NCI-H345 treated with DMSO at 0.1 percent for 48 hours (cell line): Measurements from ENCODE around the gene VTI1A.
"Not testable (repeated sequence)": the region's sequence is repeated elsewhere in the genome, so short reads cannot be mapped to it uniquely, and the experiment has no call there.

ENCODE experiments used
- DNase-seq: peaks from one replicate; lab custom pipeline; 2025; ENCODE audit not compliant: unreplicated experiment; lab: John Stamatoyannopoulos, UW

Gene VTI1A

DNA sequence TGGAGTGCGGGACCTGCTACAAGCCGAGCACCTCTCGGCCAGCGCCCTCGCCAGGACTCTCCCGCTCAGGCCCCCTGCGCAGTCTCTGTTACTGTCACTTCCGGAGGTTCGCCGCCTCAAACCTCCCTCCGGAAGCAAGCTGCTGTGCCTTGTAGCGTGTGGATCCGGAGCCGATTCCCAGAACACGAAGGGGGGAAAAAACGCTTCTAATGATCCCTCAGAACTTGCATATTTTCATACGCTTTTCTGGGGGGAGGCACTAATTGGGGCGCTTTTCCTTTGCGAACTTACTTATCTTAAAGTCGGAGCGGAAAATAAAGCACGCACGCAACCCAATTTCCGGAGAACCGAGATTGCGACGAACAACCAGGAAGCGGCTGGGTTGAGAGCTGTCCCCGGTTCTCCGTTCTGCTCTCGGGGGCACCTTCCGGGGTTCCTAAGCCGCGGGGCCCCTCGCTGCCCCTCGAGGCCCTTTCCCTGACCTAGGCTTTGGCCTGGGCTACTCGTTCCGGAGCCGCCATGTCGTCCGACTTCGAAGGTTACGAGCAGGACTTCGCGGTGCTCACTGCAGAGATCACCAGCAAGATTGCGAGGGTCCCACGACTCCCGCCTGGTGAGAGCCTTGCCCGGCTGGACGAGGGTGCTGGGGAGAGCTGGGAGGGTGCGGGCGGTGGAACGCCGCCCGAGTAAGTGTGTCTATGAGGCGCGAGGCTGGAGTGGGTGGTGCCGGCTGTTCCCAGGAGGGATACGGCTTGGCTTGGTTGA is at the start of gene VTI1A, which contains the start of gene ZDHHC6:
VTI1A (plus strand) TSS at position 361 of the 765 bp plus-strand sequence; CDS start at position 520, 159 bp downstream.
ZDHHC6 (minus strand) TSS at position 60 of the 765 bp plus-strand sequence. CDS start 1,478 bp downstream, outside the sequence.
- peak; percentile 44 for DNase-seq

DNA sequence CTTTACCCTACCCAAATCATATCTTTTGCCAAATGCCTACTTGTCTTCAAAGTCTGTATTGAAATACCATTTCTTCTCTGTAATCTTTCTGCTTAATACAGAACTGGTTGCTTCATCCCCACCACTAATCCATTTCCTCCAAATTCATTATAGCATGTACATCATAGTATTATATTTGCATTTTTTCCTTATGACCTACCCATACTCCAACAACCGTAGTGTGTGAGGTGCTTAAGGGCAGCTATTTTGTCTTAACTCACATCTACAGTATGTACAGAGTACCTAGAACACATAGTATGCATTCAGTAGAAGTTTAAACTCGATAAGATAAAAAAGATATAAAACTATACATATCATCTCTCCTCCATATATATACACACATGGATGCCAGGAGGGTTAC is 49.4 kb upstream of the VTI1A start:
- DNase-seq: no peak

DNA sequence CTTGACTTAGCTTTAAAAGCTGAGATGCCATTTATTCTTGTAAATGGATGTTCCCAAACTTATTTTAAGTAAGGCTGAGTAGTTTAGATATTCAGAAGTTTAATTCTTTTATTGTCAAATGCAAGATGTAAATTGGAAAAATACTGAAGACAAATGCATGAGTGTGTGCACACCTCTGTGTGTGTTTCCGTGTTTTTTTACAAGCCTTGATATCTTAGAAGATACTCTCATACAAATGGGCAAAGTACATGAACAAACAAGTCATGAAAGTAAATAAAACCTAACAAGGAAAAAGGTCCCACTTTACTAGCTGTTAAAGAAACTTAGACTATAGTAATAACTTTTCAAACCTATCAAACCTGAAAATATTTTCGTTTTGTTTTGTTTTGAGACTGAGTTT is 44.1 kb upstream of the VTI1A start:
- DNase-seq: no peak

DNA sequence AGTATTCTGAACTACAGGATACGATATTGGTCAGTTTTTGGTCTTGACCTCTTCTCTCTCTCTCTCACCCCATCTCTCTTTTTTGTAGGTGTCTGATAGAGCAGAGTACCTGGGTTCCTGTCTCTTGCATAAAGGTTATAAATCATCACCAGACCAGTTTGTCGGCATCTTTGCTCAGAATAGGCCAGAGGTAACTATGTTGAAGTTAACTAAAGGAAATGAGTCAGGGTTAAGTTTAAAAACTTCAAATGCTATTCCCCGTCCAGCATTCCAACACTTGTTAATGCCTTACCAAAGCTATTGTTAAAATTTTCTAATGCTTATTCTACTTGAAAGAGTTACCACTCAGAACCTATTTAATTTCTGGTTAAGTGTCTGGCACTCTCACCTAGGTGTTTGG is 42.4 kb upstream of the VTI1A start:
- DNase-seq: no peak

DNA sequence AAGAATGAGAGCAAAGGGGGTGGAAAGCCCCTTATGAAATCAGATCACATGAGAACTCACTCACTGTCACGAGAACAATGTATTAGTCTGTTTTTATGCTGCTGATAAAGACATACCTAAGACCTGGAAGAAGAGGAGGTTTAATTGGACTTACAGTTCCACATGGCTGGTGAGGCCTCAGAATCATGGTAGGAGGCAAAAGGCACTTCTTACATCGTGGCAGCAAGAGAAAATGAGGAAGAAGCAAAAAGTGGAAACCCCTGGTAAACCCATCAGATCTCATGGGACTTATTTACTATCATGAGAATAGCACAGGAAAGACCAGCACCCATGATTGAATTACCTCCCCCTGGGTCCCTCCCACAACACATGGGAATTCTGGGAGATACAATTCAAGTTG is 40.2 kb upstream of the VTI1A start:
- not testable (repeated sequence) for DNase-seq

DNA sequence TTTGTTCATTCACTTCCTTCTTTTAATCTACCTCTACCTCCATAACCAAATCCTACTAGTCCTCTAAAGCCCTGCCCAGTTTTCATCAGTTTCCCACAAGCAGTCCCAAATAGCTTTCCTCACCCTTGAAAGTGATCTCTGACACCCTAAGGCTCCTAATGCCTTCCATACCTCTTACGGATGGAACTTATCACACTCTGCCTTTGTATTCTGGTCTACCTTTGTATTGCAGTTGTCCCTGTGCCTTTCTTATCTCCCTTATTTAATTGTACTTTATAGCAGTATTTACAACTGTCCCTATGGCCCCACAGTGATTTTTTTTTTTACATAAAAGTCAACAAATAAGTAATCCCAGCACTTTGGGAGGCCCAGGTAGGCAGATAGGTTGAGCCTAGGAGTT is 39.3 kb upstream of the VTI1A start:
- DNase-seq: no peak

DNA sequence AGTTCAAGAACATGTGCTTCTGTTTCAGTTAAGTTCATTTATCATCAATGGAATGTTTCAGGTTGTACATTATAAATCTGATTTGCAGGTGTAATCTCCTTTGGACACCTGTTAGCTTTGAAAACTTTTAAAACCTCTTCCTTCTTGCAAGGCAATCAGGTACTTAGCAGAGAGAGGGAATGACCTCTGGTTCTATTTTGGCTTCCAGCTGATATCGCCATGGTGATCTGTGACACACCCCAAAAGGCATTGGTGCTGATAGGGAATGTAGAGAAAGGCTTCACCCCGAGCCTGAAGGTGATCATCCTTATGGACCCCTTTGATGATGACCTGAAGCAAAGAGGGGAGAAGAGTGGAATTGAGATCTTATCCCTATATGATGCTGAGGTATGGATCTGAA is 37.7 kb upstream of the VTI1A start:
- no peak for DNase-seq

DNA sequence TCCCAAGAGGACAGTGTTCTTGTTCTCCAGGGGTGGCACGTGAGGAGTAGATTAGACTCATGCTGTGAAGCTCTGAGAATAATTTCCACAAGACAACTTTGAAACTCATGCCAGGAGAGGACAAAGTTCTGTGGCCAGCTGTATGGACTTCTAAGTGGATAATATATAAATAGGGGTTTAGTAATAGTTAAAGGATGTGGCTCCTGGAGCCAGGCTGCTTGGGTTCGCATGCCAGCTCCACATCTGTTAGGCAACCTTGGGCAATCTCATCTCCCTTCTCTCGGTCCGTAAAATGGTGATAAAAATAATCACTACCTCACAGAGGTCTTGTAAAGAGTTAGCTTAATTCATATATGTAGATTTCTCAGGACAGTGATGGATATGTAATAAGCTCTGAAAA is 37.3 kb upstream of the VTI1A start:
- DNase-seq: no peak

DNA sequence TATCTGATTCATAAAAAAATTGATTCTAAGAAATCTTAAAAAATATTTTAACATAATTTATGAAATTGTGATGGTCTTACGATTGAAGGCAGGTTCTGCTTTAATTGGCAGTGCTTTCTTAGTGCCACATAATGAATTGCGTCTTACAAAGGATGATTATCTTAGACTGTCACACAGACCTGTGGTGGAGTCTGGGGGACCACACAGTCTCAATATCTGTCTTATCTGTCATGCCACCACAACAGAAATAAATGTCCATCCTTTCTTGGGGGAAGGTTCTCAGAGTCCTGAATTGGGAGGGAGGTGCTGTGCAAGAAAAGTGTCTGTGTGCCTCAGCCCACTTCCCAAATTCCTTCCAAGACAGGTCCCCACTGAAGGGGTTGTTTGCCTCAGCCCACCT is 34.3 kb upstream of the VTI1A start:
- DNase-seq: no peak

DNA sequence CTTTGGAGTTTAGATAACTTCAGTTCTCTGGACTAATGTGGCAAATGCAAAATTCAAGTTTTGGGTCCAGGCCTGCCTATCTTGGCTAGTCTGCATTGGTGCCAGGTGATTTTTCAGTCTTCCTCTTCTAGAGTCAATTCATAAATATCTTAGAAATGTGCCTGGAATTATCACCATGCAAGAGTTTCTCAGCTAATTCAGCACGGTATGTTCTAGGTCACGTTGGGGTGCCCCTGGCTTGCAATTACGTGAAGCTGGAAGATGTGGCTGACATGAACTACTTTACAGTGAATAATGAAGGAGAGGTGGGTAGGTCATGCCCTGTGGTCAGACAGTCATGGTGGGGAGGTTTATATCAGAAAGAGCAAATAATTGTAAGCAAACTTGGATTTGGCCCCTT is 25.3 kb upstream of the VTI1A start:
- DNase-seq: no peak

DNA sequence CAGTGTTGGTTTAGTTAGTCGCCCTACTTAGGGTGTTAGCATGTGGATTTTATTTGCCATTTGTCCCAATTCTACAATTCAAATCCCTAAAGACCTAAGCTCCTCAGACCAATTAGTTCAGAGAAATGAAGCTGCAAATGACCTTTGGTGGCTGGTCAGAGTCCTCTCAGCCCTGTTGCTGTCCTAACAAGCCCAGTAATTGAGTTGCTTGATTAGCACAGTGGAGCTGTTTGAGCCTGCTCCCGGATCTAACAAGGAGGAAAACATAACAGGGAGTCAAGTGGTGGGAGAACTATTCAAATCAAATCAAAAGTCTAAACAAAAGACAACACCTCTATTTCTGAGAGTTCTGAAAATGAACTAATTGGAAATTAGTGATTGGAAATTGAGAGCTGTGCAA is 22.4 kb upstream of the VTI1A start:
- DNase-seq: no peak

DNA sequence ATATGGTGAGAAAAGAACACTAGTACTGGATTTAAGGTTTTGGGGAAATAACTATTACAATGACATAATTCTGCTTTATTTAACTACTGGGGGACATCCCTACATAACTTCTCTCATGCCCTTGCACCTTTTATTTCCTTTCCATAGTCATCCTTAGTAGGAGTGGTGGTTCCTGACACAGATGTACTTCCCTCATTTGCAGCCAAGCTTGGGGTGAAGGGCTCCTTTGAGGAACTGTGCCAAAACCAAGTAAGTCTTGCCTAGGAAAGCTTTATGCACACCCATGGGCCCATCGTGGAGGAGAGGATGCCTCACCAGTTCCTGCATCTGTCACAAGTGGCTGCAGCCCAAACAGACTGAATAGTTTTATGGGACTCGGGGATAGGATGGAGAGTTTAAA is 20.9 kb upstream of the VTI1A start:
- DNase-seq: no peak

DNA sequence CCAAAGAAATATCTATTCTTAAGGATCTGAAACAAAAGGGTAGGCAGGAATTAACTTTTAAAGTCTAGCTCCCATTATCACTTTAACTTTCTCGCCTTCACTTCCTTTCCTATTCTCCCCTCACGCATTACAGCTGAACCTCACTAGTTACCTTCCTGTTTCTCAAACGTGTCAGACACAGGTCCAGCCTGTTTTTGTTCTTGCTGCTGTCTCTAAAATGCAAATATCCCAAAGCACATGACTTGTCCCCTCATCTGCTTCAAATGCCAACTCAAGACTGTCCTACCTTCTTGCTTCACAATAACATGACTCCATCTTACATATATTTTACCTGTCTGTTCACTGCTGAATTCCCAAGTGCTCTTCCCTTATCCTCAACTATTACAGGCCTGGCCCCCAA is 17.9 kb upstream of the VTI1A start:
- DNase-seq: no peak

DNA sequence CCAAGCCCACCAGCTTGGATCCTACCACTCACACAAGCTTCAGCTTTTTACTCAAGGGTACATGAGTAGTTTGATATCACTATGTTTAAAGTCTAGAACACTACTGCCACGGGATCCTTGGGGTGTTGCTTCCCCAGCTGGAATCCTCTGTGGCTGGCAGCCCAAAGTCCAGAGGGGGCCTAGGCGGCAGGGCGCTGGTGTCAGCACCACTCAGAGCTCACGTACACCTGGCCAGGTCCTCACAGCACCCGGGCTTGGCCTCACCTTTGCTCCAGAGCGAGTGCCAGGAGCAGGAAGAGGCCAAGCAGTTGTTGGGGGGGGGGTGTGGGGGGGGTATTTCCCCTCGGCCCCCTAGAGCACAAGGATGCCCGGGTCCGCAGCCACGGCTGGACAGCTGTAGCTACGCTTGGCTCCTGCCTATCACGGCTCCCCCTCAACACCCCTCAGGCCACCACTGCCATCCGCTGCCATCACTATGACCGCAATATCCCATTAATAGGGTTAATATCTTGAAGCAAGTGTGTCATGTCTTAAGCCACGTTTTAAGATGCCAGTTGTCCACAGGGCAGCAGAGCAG is 17.3 kb upstream of the VTI1A start:
- DNase-seq: no peak

DNA sequence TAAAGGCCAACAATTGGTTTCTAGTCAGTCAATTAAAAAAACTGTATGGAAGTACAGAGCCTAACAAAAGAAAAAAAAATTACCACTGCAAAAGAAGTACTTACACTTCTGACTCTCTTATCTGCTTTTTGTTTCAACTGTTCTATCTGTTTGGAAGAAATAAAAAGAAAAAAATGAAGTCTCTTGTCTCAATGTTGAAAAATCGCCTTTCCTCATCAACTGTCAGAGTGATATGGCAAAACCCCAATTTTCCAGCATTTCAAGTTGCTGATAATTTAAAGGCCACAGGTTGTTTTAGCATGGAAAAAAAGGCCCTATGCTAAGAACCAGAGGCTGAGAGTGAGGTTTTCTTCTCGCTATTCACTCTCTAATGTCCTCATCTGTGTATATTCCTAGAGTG is 13.9 kb upstream of the VTI1A start:
- DNase-seq: no peak

DNA sequence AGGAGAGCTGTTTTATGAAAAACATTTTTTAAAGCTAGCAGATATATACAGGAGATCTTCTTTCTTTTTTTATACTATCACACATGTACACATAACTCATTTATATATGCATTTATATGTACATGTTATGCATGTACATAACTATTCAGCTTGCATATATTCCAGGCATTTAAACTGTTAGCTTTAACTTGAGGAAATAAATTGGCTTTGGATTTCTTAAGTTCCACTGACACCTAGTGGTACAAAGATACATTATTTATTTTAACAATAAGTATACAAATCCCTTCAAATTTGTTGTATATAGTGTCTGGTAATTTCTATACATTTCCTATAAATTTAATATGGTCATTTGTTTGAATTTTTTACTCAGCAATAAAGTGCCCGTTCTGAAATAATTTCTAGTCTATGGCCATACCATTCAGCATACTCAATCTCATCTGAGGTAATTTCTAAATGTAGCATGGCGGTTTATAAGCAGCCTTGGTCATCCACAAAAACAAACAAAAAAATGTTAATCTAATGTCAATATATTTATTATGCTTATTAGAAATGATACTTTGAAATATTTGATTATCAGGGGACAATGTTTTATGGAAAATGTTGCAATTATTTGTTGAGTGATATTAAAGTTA is 11.9 kb upstream of the VTI1A start:
- no peak for DNase-seq

DNA sequence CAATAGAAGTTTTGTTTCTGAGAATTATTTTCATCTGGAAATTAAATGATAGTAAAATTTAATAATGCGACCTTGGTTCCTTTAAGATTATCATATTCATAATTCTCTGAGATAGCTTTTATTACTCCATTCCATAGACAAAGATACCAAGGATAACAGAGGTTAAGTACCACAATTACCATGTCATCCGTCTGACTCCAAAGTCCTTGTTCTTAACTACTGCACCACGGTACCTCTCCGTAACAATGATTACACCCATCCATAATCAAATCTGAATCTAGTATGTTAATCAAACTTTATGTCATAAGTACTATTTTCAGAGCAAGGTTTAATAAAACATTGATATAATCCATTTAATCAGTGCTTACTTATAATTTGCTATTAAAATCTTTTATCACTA is 8.7 kb upstream of the VTI1A start:
- no peak for DNase-seq

DNA sequence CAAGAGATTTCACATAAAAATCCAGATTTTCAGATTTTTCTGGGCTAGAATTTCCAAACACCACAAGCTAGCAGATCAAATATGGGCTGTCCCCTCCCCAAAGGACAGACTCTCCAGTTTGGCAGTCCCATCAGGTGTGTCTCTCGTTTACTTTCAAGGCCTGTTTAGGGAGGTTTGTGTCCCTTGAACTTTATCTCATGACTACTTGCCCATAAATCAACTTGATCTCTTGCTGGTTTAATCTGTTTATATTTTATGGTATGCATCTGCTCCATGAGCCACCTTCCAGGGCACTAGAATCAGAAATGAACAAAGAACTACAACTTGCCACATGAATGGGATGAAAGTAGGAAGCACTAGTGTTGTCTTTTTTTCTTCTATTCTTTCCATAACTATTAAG is 5.5 kb upstream of the VTI1A start:
- DNase-seq: no peak

DNA sequence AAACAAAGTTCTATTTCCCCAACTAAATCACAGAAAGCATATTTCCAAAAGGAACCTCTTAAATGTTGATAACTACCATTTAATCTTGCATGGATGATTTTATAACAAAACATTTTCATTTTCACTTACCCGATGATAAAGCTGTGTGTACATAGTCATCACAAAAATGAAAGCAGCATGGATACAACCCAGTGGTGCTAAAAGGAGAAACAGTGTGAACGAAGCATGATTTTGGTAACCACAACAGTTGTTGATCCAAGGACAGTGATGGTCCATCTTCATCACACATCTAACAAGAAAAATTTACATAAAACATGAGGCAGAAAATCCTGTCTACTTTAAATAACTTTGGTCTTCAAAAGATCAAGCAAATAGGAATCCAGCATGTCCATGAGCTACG is 5.0 kb upstream of the VTI1A start:
- no peak for DNase-seq

DNA sequence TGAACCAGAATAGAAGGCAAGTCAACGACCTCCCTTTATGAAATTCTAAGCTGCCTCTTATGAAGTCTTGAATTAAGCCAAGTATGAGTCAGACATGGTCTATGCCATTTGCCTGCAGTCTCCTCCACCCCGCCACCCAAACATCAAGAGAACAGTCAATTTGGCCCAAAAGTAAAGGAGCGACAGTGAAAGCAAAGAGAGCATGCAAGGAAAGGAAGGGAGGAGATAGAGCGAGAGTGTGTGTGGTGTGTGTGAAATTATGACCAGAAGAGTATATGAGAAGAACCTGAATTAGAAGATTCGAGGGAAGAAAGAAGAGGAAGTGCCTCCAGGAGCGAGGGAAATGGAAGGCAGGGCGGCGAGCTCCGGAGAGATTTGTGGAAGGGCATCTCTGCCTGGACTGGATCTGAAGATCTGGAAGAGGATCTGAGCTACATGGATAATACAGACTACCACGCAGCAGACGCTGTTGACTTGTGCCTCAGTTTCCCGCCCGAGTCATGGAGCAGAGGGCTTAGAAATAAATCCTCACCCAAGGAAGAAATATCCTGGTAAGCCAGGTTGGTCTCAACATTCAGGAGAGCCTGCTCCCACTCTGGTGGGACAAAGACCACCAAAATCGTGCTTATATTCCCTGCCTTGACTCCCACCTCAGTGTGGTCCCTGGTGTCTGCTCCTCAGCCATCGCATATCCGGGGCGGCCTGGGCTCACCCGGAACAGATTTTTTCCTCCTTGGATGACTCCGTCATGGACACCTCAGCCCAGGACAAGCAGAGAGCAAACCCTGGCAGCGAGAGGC is 760 bp upstream of the VTI1A start:
- no peak for DNase-seq

DNA sequence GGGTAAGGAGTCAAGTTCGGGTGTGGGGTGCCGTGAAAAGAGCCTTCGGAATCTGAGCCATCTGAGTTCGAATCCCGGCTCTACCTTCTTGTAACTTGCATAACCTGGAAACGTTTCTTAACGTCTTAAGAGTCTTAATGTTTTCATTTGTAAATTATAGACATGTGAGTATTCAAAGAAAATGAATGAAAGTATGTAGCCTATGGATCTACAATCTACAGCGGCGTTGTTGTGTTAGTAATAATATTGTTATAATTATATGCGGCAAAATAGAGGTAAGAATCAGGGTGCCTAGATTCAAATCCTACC is 559 bp downstream of the VTI1A start:
- no peak for DNase-seq

DNA sequence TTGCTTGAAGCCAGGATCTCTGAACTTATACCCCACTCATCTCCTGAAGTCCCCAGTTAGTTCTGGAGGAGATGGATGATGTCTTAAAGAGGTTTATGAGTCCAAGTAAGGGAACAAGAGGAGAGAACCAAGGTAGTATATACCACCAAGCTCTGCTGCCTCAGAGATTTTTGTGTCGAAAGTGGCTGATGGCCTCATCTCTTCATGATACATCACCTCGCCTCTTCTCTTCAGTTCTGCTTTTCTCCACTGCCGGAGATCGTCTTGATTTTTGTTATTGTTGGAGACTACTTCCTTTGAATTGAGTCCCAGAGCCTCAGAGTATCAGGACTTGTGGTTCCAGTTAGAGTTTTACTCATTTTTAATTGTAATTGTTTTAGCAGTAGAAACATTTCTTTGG is 1.9 kb downstream of the VTI1A start:
- no peak for DNase-seq
